ENCODE results near the gene TPRG1L. TPM values are rescaled to one million over a fixed set of nuclear protein-coding genes. Genes with fewer than 3 reads are reported as not detected.

TPRG1L gene
- total RNA-seq, 1 experiment from 2014 or later = 24.0 TPM

- no peaks in the 10 kb centered on the region for H3K9me3 ChIP-seq (ENCODE audit: control insufficient read depth, low read depth, low read length)
- no peak overlapping the region for H3K4me3 Mint-ChIP-seq
- H3K23me2 ChIP-seq (ENCODE audit: insufficient read length, low read depth, low read length, poor library complexity, severe bottlenecking) = no peaks in the 10 kb centered on the region
- peaks cover 7 to 22% of the 10 kb centered on the region in 2 experiments for H3K4me1 Mint-ChIP-seq
- peaks cover 48% of the 10 kb centered on the region for H3K27me3 Mint-ChIP-seq (ENCODE audit: low read depth)
- no peak overlapping the region for H2BK5ac ChIP-seq (ENCODE audit: insufficient read length, low read length)
- H3K56ac ChIP-seq (ENCODE audit: insufficient read length, low read depth, low read length) = no peak overlapping the region
- H3K14ac ChIP-seq (ENCODE audit: insufficient read depth, low read length) = no peak overlapping the region
- H3K9ac ChIP-seq (ENCODE audit: extremely low read depth, insufficient read length, low read length) = no peak overlapping the region
- H4K20me1 ChIP-seq (ENCODE audit: control insufficient read depth, insufficient read depth, insufficient read length) = no peaks in the 10 kb centered on the region
- no peak for DNase-seq
- H3K79me1 ChIP-seq (ENCODE audit: insufficient read depth, low read depth, low read length, poor library complexity, severe bottlenecking) = no peaks in the 10 kb centered on the region
- no peak overlapping the region for H3K23ac ChIP-seq (ENCODE audit: insufficient read length, low read depth, low read length)
- H3T11ph ChIP-seq (ENCODE audit: low read length) = no peak overlapping the region
- no peak for TF ChIP-seq CTCF (conservative IDR thresholded peaks at IDR 0.05)
- H2BK20ac ChIP-seq (ENCODE audit: low read depth, low read length, poor library complexity, severe bottlenecking) = no peak overlapping the region
- no peaks in the 10 kb centered on the region for H3K9me3 Mint-ChIP-seq
- H3K27ac ChIP-seq (ENCODE audit: insufficient read length, low read depth, low read length) = no peak overlapping the region
- H3K27ac Mint-ChIP-seq = no peak overlapping the region
- no peaks in the 10 kb centered on the region; the same call in 1 of the 2 replicates for H3K27me3 ChIP-seq (ENCODE audit: insufficient read depth, low read length)
- H3K4me2 ChIP-seq (ENCODE audit: insufficient read depth, insufficient read length, low read length) = no peak overlapping the region
- H2AFZ ChIP-seq (ENCODE audit: low read length) = no peak overlapping the region
- no peaks in the 10 kb centered on the region for H3K36me3 Mint-ChIP-seq (ENCODE audit: insufficient read depth in 1 of 3, low read depth in 3 of 3)
- no peak overlapping the region for H4K8ac ChIP-seq (replicated peaks; ENCODE audit: insufficient read length, low read depth, low read length)
- WGBS (ENCODE audit: extremely low coverage, insufficient read length, low lambda C conversion rate) = no CpG with 5 or more reads among the region's 14 CpGs
- H2BK12ac ChIP-seq (ENCODE audit: insufficient read length, low read depth, low read length) = no peak overlapping the region
- H2BK15ac ChIP-seq (ENCODE audit: low read depth, low read length) = no peak overlapping the region
- H3K4me1 ChIP-seq (ENCODE audit: insufficient read depth, low read length) = no peaks in the 10 kb centered on the region
- no peak overlapping the region for H2BK120ac ChIP-seq (ENCODE audit: low read depth, low read length, poor library complexity, severe bottlenecking)
- no peak overlapping the region for H4K91ac ChIP-seq (ENCODE audit: insufficient read length, low read depth, low read length)
- H2AK5ac ChIP-seq (ENCODE audit: insufficient read length, low read length) = no peak overlapping the region
- H3K79me2 ChIP-seq (ENCODE audit: insufficient read depth, low read length) = no peaks in the 10 kb centered on the region
- no peak overlapping the region for H3K4ac ChIP-seq (ENCODE audit: low read depth, low read length)
- no peak overlapping the region for H3K18ac ChIP-seq (ENCODE audit: insufficient read length, low read depth, low read length)
- H4K5ac ChIP-seq (ENCODE audit: insufficient read length, low read depth, low read length) = no peak overlapping the region
Measured at GRCh38 chr1:3664700-3665375, 40.0 kb downstream of the TPRG1L start.

All from H9 (cell line).